OCI-M2 (cell line): ENCODE measurements around the gene SUMF2.
"Not testable (repeated sequence)": the region's sequence is repeated elsewhere in the genome, so short reads cannot be mapped to it uniquely, and the experiment has no call there.

Source experiments
- DNase-seq: peaks from one replicate; lab custom pipeline; 2025; ENCODE audit not compliant: unreplicated experiment; lab: John Stamatoyannopoulos, UW

SUMF2 gene

DNA sequence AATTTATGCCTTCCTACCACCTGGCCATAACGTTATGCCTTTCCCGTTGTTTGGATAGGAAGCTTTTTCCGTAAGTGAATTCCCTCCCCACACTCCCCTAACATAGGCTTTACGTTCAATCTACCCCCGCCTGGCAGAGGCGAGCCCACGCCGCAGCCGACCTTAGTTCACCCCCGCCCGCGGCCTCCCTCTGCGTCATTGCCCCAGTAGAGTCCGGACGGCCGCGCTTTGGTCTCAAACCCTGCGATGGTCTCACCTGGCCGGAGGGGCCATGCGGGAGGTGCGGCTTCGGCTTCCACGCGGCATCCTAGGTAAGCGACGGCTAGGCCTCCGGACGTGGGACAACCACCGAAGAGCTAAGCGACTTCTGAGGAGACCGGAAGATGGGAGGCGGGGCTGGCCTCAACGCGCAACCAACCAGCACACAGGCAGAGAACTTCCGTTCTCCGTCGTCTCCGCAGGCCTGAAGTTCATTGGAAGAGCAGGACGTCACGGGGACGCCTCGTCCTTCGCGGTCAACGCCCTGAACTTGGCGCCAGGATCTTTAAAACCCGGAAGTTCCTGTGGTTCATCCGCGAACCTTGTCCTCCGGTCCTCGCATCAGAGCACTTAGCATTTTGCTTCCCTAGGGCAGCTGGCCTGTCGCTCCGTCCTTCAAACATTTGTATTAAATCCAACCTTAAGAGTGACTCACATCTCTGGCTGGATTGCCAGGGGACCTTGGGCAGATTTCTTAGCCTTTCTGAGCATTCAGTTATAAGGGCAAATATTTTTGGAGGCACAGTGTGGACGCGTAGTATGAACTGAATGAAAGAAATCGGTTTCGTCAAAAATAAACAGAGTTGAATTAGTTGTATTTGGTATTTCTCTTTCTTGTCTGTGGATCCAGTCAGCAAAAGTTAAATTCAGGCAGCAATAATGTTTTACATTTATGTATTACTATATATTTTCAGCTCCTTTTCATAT, 42.3 kb downstream of the SUMF2 start, which contains the start of gene CHCHD2:
Gene CHCHD2 (minus strand): TSS at position 369 of the 966 bp plus-strand sequence. CDS start 63 bp downstream, at position 306.
- peak; percentile 73 for DNase-seq

- no peak for DNase-seq
Measured at GRCh38 chr7:56107954-56108258, 43.8 kb downstream of the SUMF2 start.

- DNase-seq: no peak
Measured at GRCh38 chr7:56110611-56111010, 46.5 kb downstream of the SUMF2 start.

GRCh38 chr7:56112244-56112643, 48.2 kb downstream of the SUMF2 start:
- DNase-seq: not testable (repeated sequence)

- DNase-seq: no peak
Measured at GRCh38 chr7:56115852-56116538, 51.9 kb downstream of the SUMF2 start, which contains the start of gene NUPR2. NUPR2 (minus strand) TSS chr7:56116417; CDS start chr7:56116314, 103 bp downstream.

GRCh38 chr7:56121440-56121839, 57.4 kb downstream of the SUMF2 start:
- no peak for DNase-seq

- no peak for DNase-seq
Measured at GRCh38 chr7:56124981-56125380, 60.9 kb downstream of the SUMF2 start.

GRCh38 chr7:56125831-56126230, 61.7 kb downstream of the SUMF2 start:
- DNase-seq: no peak

GRCh38 chr7:56127241-56127975, 63.3 kb downstream of the SUMF2 start:
- DNase-seq: no peak
